ENCODE data around the gene ERAP2.

ERAP2 gene

DNA sequence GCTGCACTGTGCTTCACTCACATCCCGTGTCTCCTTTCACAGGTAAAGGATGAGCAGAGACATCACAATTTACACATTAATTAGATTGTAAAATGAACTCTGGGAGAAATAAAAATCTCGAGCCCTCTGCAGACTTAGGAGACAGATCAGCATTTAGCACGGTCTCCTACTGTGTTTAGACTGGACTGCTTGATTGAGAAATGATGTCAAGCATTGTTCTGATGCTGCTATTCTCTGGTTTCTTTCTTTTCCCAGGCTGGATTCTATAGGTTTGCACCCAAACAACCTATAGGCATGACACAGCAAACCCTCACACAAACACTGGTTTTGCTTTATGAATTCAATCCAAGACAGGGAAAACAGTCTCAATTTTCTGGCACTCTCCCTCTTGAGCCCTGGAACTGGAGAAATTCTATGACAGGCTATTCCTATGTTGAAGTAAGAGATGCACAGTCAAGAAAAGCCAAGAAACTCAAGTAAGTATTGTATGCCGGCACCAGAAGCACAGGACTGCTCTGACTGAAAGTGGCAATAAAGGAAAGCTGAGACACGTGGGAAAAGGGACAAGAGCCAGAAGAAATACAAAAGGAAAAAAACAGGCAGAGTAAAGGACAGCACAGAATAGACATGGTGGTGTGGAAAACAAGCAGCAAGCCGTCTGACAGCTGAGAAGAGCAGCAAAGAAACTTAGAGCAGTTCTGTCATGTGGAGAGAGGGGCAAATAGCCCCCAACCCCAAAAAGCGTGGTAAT is 24.8 kb upstream of the ERAP2 start:
- no peaks in the 10 kb centered on the region for H3K27me3 ChIP-seq (ENCODE audit: insufficient read depth, low read length)
- H3K36me3 ChIP-seq (ENCODE audit: insufficient read depth, low read depth, low read length): no peaks in the 10 kb centered on the region
- no peaks in the 10 kb centered on the region for H3K4me1 ChIP-seq (ENCODE audit: insufficient read depth, low read length)
- H3K4me3 ChIP-seq (ENCODE audit: low read length): no peak overlapping the region
- no peak overlapping the region for H3K27ac ChIP-seq (ENCODE audit: low read length)
- no peak overlapping the region for H3K9ac ChIP-seq (ENCODE audit: low read depth, low read length)
- H3K9me3 ChIP-seq (ENCODE audit: insufficient read depth, low read depth, low read length): peaks cover 11% of the 10 kb centered on the region; the same call in 1 of the 2 replicates

DNA sequence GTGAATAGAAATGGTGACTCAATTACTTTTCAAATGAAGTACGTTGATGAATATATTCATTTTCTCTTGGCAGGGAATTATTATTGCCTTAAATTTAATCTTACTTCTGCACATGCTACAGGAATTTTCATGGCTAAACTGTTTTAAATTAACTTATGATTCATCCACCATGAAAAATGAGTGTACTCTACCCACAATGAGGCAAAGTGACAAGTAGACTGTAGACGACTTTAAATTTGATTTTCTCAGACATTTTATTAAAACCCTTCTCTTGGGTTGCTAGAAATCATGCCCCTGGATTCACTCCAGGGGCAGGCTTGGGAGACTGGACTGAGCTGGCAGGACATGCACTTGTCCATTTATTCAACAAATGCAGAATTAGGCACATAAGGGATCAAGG is 23.5 kb upstream of the ERAP2 start:
- Histone ChIP-seq H3K9me3 (ENCODE audit: insufficient read depth, low read depth, low read length) (peaks cover 11% of the 10 kb centered on the region; the same call in 1 of the 2 replicates), H3K27ac (ENCODE audit: low read length) (no peak overlapping the region), H3K4me1 (ENCODE audit: insufficient read depth, low read length) (no peaks in the 10 kb centered on the region), H3K9ac (ENCODE audit: low read depth, low read length) (no peak overlapping the region), H3K36me3 (ENCODE audit: insufficient read depth, low read depth, low read length) (no peaks in the 10 kb centered on the region), H3K27me3 (ENCODE audit: insufficient read depth, low read length) (no peaks in the 10 kb centered on the region), H3K4me3 (ENCODE audit: low read length) (no peak overlapping the region)

GRCh38 chr5:96854067-96854466 is 22.2 kb upstream of the ERAP2 start:
- peaks cover 9% of the 10 kb centered on the region; the same call in 1 of the 2 replicates for H3K9me3 ChIP-seq (ENCODE audit: insufficient read depth, low read depth, low read length)
- no peaks in the 10 kb centered on the region for H3K36me3 ChIP-seq (ENCODE audit: insufficient read depth, low read depth, low read length)
- H3K4me3 ChIP-seq (ENCODE audit: low read length): no peak overlapping the region
- H3K27ac ChIP-seq (ENCODE audit: low read length): no peak overlapping the region
- H3K9ac ChIP-seq (ENCODE audit: low read depth, low read length): no peak overlapping the region
- H3K4me1 ChIP-seq (ENCODE audit: insufficient read depth, low read length): no peaks in the 10 kb centered on the region
- no peaks in the 10 kb centered on the region for H3K27me3 ChIP-seq (ENCODE audit: insufficient read depth, low read length)

DNA sequence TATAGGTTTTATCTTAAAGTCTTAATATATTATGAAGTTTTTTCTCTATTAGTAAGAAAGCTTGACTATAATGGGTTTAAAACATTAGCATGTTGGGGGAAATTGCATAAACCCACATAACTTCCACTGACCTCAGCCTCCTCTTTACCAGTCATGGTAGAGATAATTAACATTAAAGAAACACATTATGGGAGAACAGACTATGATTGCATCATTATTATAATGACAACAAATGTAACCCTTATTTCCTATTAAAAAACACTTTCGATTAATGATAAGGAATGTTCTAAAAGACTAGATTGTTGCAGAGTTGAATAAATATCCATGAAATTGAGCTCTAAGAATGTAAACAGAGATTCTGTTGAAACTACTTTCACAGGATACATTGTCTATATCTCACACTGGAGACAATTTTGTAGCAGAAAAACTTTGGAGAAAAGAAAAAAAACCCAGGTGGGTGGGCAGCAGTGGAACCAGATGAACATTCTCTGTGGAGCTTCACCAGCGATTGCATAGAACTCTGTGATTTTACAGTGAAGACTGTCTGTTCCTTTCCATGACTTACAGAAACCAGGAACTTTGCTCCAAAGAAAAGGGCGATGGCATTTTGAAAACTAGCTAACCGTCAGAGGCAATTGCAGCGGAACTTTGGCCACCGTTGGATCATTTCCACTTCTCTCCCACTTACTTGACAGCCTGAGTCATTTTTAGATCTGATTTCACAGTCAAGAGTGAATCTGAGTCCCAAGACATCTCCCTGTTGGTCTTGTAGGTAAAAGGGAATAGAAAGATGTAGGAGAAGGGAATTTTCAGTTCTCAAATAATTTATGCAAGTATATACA is 21.0 kb upstream of the ERAP2 start:
- H3K27ac ChIP-seq (ENCODE audit: low read length): no peak overlapping the region
- no peaks in the 10 kb centered on the region for H3K9me3 ChIP-seq (ENCODE audit: insufficient read depth, low read depth, low read length)
- no peak overlapping the region for H3K4me3 ChIP-seq (ENCODE audit: low read length)
- no peaks in the 10 kb centered on the region for H3K4me1 ChIP-seq (ENCODE audit: insufficient read depth, low read length)
- H3K27me3 ChIP-seq (ENCODE audit: insufficient read depth, low read length): no peaks in the 10 kb centered on the region
- H3K36me3 ChIP-seq (ENCODE audit: insufficient read depth, low read depth, low read length): no peaks in the 10 kb centered on the region
- H3K9ac ChIP-seq (ENCODE audit: low read depth, low read length): no peak overlapping the region

DNA sequence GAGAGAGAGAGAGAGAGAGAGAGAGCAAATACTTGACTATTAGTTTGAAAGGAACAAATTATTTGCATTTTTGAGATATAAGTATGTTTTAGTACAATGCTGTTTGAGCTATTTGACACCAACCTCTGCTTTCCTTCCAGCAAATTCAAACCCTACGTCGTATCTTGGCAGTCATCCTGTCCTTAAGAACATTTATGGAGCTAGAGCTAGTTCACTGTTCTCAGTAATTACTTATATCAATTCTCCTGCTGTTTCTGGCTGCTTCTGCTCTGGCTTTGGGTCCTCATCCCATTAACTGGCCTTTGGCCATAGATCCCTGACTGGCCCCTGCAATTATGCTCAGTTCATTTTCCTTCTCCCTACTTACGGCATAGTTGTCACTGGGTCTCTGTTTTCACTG is 19.9 kb upstream of the ERAP2 start:
- Histone ChIP-seq H3K36me3 (ENCODE audit: insufficient read depth, low read depth, low read length) (no peaks in the 10 kb centered on the region), H3K27me3 (ENCODE audit: insufficient read depth, low read length) (no peaks in the 10 kb centered on the region), H3K9ac (ENCODE audit: low read depth, low read length) (no peak overlapping the region), H3K27ac (ENCODE audit: low read length) (no peak overlapping the region), H3K4me1 (ENCODE audit: insufficient read depth, low read length) (no peaks in the 10 kb centered on the region), H3K9me3 (ENCODE audit: insufficient read depth, low read depth, low read length) (no peaks in the 10 kb centered on the region), H3K4me3 (ENCODE audit: low read length) (no peak overlapping the region)

DNA sequence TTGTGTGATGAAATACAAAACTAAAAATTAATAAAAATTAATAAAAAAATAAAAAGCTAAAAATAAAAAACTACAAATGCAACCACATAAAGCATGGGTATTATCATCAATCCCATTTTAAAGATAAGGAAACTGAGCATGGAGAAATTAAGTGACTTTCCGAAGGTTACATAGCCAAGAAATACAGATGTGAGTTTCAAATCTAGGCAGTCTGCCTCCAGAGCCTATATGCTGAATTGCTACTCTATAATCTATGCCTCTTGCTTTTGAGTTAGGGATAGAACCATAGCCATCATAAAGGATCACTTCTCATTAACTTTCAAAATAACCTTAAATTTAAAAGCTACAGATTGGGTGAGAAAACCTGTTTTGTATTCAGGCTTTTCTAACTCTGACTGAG is 18.8 kb upstream of the ERAP2 start:
- H3K9me3 ChIP-seq (ENCODE audit: insufficient read depth, low read depth, low read length): no peaks in the 10 kb centered on the region
- H3K9ac ChIP-seq (ENCODE audit: low read depth, low read length): no peak overlapping the region
- H3K36me3 ChIP-seq (ENCODE audit: insufficient read depth, low read depth, low read length): no peaks in the 10 kb centered on the region
- no peak overlapping the region for H3K27ac ChIP-seq (ENCODE audit: low read length)
- H3K4me1 ChIP-seq (ENCODE audit: insufficient read depth, low read length): no peaks in the 10 kb centered on the region
- H3K27me3 ChIP-seq (ENCODE audit: insufficient read depth, low read length): no peaks in the 10 kb centered on the region
- no peak overlapping the region for H3K4me3 ChIP-seq (ENCODE audit: low read length)

- Histone ChIP-seq H3K4me3 (ENCODE audit: low read length) (no peak overlapping the region), H3K27me3 (ENCODE audit: insufficient read depth, low read length) (no peaks in the 10 kb centered on the region), H3K36me3 (ENCODE audit: insufficient read depth, low read depth, low read length) (no peaks in the 10 kb centered on the region), H3K9me3 (ENCODE audit: insufficient read depth, low read depth, low read length) (no peaks in the 10 kb centered on the region), H3K4me1 (ENCODE audit: insufficient read depth, low read length) (no peaks in the 10 kb centered on the region), H3K27ac (ENCODE audit: low read length) (no peak overlapping the region), H3K9ac (ENCODE audit: low read depth, low read length) (no peak overlapping the region)
Measured at GRCh38 chr5:96857924-96858323, 18.4 kb upstream of the ERAP2 start.

- no peaks in the 10 kb centered on the region for H3K9me3 ChIP-seq (ENCODE audit: insufficient read depth, low read depth, low read length)
- H3K4me3 ChIP-seq (ENCODE audit: low read length): no peak overlapping the region
- H3K9ac ChIP-seq (ENCODE audit: low read depth, low read length): no peak overlapping the region
- no peaks in the 10 kb centered on the region for H3K36me3 ChIP-seq (ENCODE audit: insufficient read depth, low read depth, low read length)
- H3K27me3 ChIP-seq (ENCODE audit: insufficient read depth, low read length): no peaks in the 10 kb centered on the region
- no peak overlapping the region for H3K27ac ChIP-seq (ENCODE audit: low read length)
- no peaks in the 10 kb centered on the region for H3K4me1 ChIP-seq (ENCODE audit: insufficient read depth, low read length)
Measured at GRCh38 chr5:96859375-96859774, 16.9 kb upstream of the ERAP2 start.

GRCh38 chr5:96861076-96861475 is 15.2 kb upstream of the ERAP2 start:
- H3K9ac ChIP-seq (ENCODE audit: low read depth, low read length): no peak overlapping the region
- H3K4me3 ChIP-seq (ENCODE audit: low read length): no peak overlapping the region
- no peaks in the 10 kb centered on the region for H3K27me3 ChIP-seq (ENCODE audit: insufficient read depth, low read length)
- H3K9me3 ChIP-seq (ENCODE audit: insufficient read depth, low read depth, low read length): no peaks in the 10 kb centered on the region
- no peaks in the 10 kb centered on the region for H3K36me3 ChIP-seq (ENCODE audit: insufficient read depth, low read depth, low read length)
- no peaks in the 10 kb centered on the region for H3K4me1 ChIP-seq (ENCODE audit: insufficient read depth, low read length)
- no peak overlapping the region for H3K27ac ChIP-seq (ENCODE audit: low read length)

DNA sequence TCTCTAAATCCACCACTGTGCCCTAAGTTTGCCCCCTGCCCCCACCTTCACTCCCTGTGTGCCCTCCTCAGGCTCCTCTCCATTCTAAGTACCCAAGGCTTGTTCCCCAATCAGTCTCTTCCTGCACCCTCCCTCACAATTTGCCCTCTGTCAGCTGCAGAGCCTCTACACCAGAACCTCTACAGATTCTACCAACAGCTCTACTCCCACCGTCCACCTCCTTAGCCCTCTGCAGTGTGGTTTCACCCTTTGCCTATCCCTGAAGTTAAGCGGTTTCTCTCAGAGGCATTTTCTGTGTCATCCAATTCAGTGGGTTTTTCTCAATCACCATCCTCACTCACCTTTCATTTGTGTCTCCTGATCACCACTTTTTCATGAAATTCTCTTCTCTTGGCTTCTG is 13.2 kb upstream of the ERAP2 start:
- Histone ChIP-seq H3K4me3 (ENCODE audit: low read length) (no peak overlapping the region), H3K27ac (ENCODE audit: low read length) (no peak overlapping the region), H3K27me3 (ENCODE audit: insufficient read depth, low read length) (no peaks in the 10 kb centered on the region), H3K9ac (ENCODE audit: low read depth, low read length) (no peak overlapping the region), H3K36me3 (ENCODE audit: insufficient read depth, low read depth, low read length) (no peaks in the 10 kb centered on the region), H3K9me3 (ENCODE audit: insufficient read depth, low read depth, low read length) (no peaks in the 10 kb centered on the region), H3K4me1 (ENCODE audit: insufficient read depth, low read length) (no peaks in the 10 kb centered on the region)

DNA sequence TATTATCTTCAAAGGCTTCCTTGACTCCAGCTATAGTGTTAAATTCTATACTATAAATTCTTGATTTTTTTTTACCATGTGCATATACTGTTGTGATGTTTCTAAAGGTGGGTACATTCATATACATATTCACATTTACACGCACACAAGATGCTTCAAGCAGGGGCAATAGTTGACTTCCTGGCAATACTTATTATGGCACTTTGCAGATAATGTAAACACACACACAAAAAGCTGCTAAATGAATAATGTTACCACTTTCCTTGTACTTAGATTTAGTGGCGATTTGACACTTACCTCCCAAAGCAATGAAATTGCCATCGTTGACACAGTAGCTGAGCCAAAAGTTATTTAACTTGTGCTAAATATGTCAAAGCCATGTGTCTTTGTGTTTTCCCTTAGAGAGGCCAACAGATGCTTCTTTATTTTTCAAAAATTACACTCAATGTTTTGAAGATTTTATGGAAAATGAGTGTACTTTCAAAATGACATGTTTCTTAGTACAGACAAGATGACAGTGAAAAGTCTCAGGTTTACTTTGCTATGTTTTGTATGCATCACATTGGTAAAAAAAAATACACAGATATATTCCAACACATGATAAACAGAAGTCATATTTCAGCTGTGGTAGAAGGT is 12.2 kb upstream of the ERAP2 start:
- no peak overlapping the region for H3K9ac ChIP-seq (ENCODE audit: low read depth, low read length)
- no peaks in the 10 kb centered on the region for H3K9me3 ChIP-seq (ENCODE audit: insufficient read depth, low read depth, low read length)
- H3K27ac ChIP-seq (ENCODE audit: low read length): no peak overlapping the region
- no peak overlapping the region for H3K4me3 ChIP-seq (ENCODE audit: low read length)
- no peaks in the 10 kb centered on the region for H3K4me1 ChIP-seq (ENCODE audit: insufficient read depth, low read length)
- H3K36me3 ChIP-seq (ENCODE audit: insufficient read depth, low read depth, low read length): no peaks in the 10 kb centered on the region
- no peaks in the 10 kb centered on the region for H3K27me3 ChIP-seq (ENCODE audit: insufficient read depth, low read length)
